WI38 (cell line): ENCODE measurements around the gene IFNG.

Source experiments
- H3K4me3 ChIP-seq: 2 replicates; pipeline ENCODE4 v1.5.1; 2011; ENCODE audit warnings: low read depth, mild to moderate bottlenecking, control low read depth, low read length
- TF ChIP-seq, protein P1 (sequence below): IDR thresholded peaks from 2 replicates; pipeline ENCODE4 v1.5.1; 2012; ENCODE audit warnings: low read depth, mild to moderate bottlenecking, control low read depth, low read length

Gene IFNG

GRCh38 chr12:68115281-68115680 is 44.3 kb downstream of the IFNG start:
- TF ChIP-seq, protein P1, sequence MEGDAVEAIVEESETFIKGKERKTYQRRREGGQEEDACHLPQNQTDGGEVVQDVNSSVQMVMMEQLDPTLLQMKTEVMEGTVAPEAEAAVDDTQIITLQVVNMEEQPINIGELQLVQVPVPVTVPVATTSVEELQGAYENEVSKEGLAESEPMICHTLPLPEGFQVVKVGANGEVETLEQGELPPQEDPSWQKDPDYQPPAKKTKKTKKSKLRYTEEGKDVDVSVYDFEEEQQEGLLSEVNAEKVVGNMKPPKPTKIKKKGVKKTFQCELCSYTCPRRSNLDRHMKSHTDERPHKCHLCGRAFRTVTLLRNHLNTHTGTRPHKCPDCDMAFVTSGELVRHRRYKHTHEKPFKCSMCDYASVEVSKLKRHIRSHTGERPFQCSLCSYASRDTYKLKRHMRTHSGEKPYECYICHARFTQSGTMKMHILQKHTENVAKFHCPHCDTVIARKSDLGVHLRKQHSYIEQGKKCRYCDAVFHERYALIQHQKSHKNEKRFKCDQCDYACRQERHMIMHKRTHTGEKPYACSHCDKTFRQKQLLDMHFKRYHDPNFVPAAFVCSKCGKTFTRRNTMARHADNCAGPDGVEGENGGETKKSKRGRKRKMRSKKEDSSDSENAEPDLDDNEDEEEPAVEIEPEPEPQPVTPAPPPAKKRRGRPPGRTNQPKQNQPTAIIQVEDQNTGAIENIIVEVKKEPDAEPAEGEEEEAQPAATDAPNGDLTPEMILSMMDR = no peak
- H3K4me3 ChIP-seq = no peak overlapping the region

GRCh38 chr12:68114606-68115005 is 44.9 kb downstream of the IFNG start:
- H3K4me3 ChIP-seq = no peak overlapping the region
- TF ChIP-seq, protein P1 = no peak

DNA sequence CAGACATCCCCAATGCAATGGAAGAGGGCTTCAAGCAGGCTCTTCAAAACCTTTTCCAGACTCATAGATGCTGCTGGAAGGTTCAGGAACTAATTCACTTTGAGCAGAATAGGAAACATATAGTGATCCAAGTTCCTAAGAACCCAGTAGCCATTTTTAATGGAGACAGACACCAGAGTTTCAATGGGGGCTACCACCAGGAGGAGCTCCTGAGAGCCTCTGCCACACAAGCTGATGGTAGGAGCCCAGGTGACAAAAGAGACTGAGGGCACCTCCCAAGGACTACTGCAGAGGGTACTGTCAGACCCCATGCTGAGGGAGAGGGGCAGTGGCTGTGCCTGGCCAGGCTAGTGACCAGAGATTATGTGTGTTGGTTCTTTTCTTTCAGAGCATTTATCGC is 45.9 kb downstream of the IFNG start:
- TF ChIP-seq, protein P1 = no peak
- H3K4me3 ChIP-seq = no peak overlapping the region

- H3K4me3 ChIP-seq = no peak overlapping the region
- TF ChIP-seq, protein P1 = no peak
These were observed 47.5 kb downstream of the IFNG start for GRCh38 chr12:68111995-68112394.

DNA sequence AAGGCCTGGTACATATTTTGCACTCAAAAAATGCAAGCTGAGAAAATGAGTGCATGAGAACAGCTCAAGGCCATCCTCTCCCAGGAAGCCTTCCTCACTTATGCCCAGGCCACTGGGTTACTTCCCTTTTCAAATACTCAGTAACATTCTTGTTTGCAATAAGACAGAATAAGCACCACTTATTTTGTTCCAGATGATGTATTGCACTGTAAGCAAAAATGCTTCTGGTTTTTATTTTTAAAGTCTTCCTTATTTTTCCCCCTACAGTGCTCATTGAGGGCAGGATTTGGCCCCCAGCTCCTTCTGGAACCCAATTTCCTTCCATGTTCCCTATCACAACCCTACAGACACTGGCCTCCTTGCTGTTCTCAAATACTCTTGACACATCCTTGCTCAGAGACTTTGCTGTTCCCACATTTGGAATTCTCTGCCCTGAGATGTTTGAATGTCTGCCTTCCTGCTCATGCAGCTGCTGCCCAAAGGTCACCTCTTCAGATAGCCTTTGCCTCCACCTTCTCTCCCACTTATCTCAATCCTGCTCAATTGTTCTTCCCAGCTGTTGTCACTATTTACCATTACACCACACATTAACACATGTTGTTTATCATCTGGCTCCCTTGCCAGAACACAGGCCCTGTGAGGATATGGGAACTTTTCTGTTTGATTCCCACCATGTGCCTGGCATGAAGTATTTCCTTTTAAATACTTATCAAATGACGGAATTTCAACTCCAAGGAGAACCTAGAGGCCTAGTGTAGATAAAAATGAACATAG is 49.9 kb downstream of the IFNG start:
- TF ChIP-seq, protein P1 = no peak
- H3K4me3 ChIP-seq = no peak overlapping the region

GRCh38 chr12:68109001-68109400 is 50.5 kb downstream of the IFNG start:
- TF ChIP-seq, protein P1 = no peak
- H3K4me3 ChIP-seq = no peak overlapping the region

- no peak overlapping the region for H3K4me3 ChIP-seq
- TF ChIP-seq, protein P1 = no peak
These were observed 52.9 kb downstream of the IFNG start for GRCh38 chr12:68106660-68107059.
